H1 (cell line): ENCODE measurements around the gene NEO1. TPM values are rescaled to one million over a fixed set of nuclear protein-coding genes. Genes with fewer than 3 reads are reported as not detected.

Experiments
- CTCF ChIA-PET: fragments of 300-600 bp; sonication (Branson Sonifier 250); formaldehyde crosslinking; loops from one replicate; lab custom pipeline; 2021; ENCODE audit not compliant: partially characterized antibody; lab: Charles Lee
- POLR2A ChIA-PET: fragments of 300-600 bp; sonication (Branson Sonifier 250); formaldehyde crosslinking; loops from one replicate; lab custom pipeline; 2021; ENCODE audit warnings: inconsistent platforms; ENCODE audit not compliant: partially characterized antibody; lab: Charles Lee
- DNase-seq, 2 experiments: peaks; one replicate each; pipeline versions ENCODE4 v3.0.0 to v3.0.0-alpha.2; 2010 to 2022; ENCODE audit warnings: low spot score in 2 of 2, low read depth in 1 of 2, mixed read lengths in 1 of 2
- FAIRE-seq: peaks from 2 replicates; lab custom pipeline; 2011; peaks lifted over from hg19 to GRCh38; lab: Jason Lieb, UNC
- H2AFZ ChIP-seq: 2 replicates; pipeline ENCODE4 v1.8.1; 2012; ENCODE audit warnings: low read length, inconsistent platforms
- H2AK5ac ChIP-seq: 2 replicates; pipeline ENCODE4 v1.6.1; 2013; ENCODE audit warnings: low read depth, low read length
- H2BK120ac ChIP-seq: replicated peaks from 2 replicates; pipeline ENCODE3; 2013; ENCODE audit warnings: low read depth, low read length, inconsistent platforms
- H2BK12ac ChIP-seq: 2 replicates; pipeline ENCODE4 v1.6.1; 2013; ENCODE audit warnings: low read depth, low read length
- H2BK15ac ChIP-seq: 2 replicates; pipeline ENCODE4 v1.6.1; 2013; ENCODE audit warnings: low read length
- H2BK20ac ChIP-seq: 2 replicates; pipeline ENCODE4 v1.6.1; 2013; ENCODE audit warnings: low read length
- H2BK5ac ChIP-seq: 2 replicates; pipeline ENCODE4 v1.6.1; 2013; ENCODE audit warnings: low read depth, low read length
- H3K14ac ChIP-seq: 2 replicates; pipeline ENCODE4 v1.6.1; 2013; ENCODE audit warnings: inconsistent platforms; ENCODE audit not compliant: insufficient read length
- H3K18ac ChIP-seq: 2 replicates; pipeline ENCODE4 v1.6.1; 2013; ENCODE audit warnings: low read length; ENCODE audit errors: extremely low read depth
- H3K23ac ChIP-seq: 2 replicates; pipeline ENCODE4 v1.6.1; 2013; ENCODE audit warnings: inconsistent platforms; ENCODE audit not compliant: insufficient read length
- H3K23me2 ChIP-seq: 2 replicates; pipeline ENCODE4 v1.6.1; 2013; ENCODE audit warnings: low read depth, low read length
- H3K27ac ChIP-seq: 2 replicates; pipeline ENCODE4 v1.6.1; 2011; ENCODE audit warnings: low read depth, low read length, inconsistent platforms
- H3K27me3 ChIP-seq, 4 experiments: replicated peaks in 1 of 4; 1 replicate in 1 of 4; 2 replicates in 3 of 4; pipeline versions ENCODE4 v1.6.1 to v1.8.1; 2011 to 2013; ENCODE audit warnings: low read length in 3 of 4, mild to moderate bottlenecking in 3 of 4, inconsistent platforms in 2 of 4, mixed read lengths in 2 of 4, moderate library complexity in 1 of 4; ENCODE audit not compliant: control insufficient read depth in 3 of 4, insufficient read depth in 3 of 4; ENCODE audit errors: extremely low read depth in 1 of 4
- H3K36me3 ChIP-seq, 4 experiments: 2 replicates each; pipeline versions ENCODE4 v1.6.1 to v1.8.1; 2011 to 2013; ENCODE audit warnings: mild to moderate bottlenecking in 4 of 4, low read length in 3 of 4, moderate library complexity in 2 of 4, control low read depth in 1 of 4, inconsistent platforms in 1 of 4; ENCODE audit not compliant: insufficient read depth in 4 of 4, control insufficient read depth in 2 of 4
- H3K4ac ChIP-seq: replicated peaks from 2 replicates; pipeline ENCODE3; 2013; ENCODE audit warnings: low read length, low read depth, mixed read lengths, inconsistent platforms; ENCODE audit not compliant: insufficient read length
- H3K4me1 ChIP-seq, 4 experiments: replicated peaks in 1 of 4; 1 replicate in 1 of 4; 2 replicates in 3 of 4; pipeline versions ENCODE4 v1.6.1 to v1.8.1; 2011 to 2013; ENCODE audit warnings: low read length in 3 of 4, inconsistent platforms in 2 of 4, mixed read lengths in 1 of 4; ENCODE audit not compliant: insufficient read depth in 4 of 4, control insufficient read depth in 3 of 4
- H3K4me2 ChIP-seq, 2 experiments: 2 replicates each; pipeline versions ENCODE4 v1.6.1 to v1.8.1; 2011 to 2013; ENCODE audit warnings: low read depth in 2 of 2, low read length in 2 of 2, control low read depth in 1 of 2, inconsistent platforms in 1 of 2, mild to moderate bottlenecking in 1 of 2; ENCODE audit not compliant: insufficient read depth in 1 of 2
- H3K4me3 ChIP-seq, 4 experiments: fragments of 200-600, 300-600 bp in 1 of 4; sonication (generic), shearing (Covaris generic), sonication (Bioruptor Twin) in 1 of 4; 2 replicates each; pipeline versions ENCODE4 v1.5.1 to v1.8.1; 2011 to 2016; ENCODE audit warnings: low read length in 4 of 4, low read depth in 3 of 4, control low read depth in 2 of 4, inconsistent platforms in 2 of 4, mild to moderate bottlenecking in 2 of 4, mixed read lengths in 1 of 4, moderate library complexity in 1 of 4; ENCODE audit not compliant: insufficient read depth in 2 of 4; ENCODE audit errors: extremely low read depth in 1 of 4
- H3K56ac ChIP-seq: replicated peaks from 2 replicates; pipeline ENCODE3; 2013; ENCODE audit warnings: low read depth, mild to moderate bottlenecking, mixed read lengths, low read length, inconsistent platforms; ENCODE audit not compliant: insufficient read length
- H3K79me1 ChIP-seq: 2 replicates; pipeline ENCODE4 v1.6.1; 2013; ENCODE audit warnings: low read depth, low read length, control low read depth
- H3K79me2 ChIP-seq, 2 experiments: 2 replicates each; pipeline versions ENCODE4 v1.6.1 to v1.8.1; 2012 to 2013; ENCODE audit warnings: low read length in 2 of 2, mild to moderate bottlenecking in 2 of 2, inconsistent platforms in 1 of 2; ENCODE audit not compliant: insufficient read depth in 2 of 2, control insufficient read depth in 1 of 2
- H3K9ac ChIP-seq, 4 experiments: replicated peaks in 1 of 4; 1 replicate in 1 of 4; 2 replicates in 3 of 4; pipeline versions ENCODE4 v1.6.1 to v1.8.1; 2011 to 2013; ENCODE audit warnings: low read depth in 3 of 4, low read length in 3 of 4, control low read depth in 2 of 4, mild to moderate bottlenecking in 2 of 4, moderate library complexity in 2 of 4, inconsistent platforms in 1 of 4; ENCODE audit errors: extremely low read depth in 1 of 4
- H3K9me3 ChIP-seq, 2 experiments: 2 replicates each; pipeline versions ENCODE4 v1.6.1 to v1.8.1; 2012 to 2013; ENCODE audit warnings: mild to moderate bottlenecking in 2 of 2, moderate library complexity in 2 of 2, control low read depth in 1 of 2, inconsistent platforms in 1 of 2, low read depth in 1 of 2, low read length in 1 of 2, mixed read lengths in 1 of 2; ENCODE audit not compliant: insufficient read depth in 2 of 2
- H4K20me1 ChIP-seq, 2 experiments: replicated peaks in 1 of 2; 2 replicates each; pipeline versions ENCODE3 to v1.8.1; 2011 to 2013; ENCODE audit warnings: inconsistent platforms in 2 of 2, low read length in 2 of 2, mild to moderate bottlenecking in 1 of 2; ENCODE audit not compliant: insufficient read depth in 2 of 2, control insufficient read depth in 1 of 2
- H4K5ac ChIP-seq: 2 replicates; pipeline ENCODE4 v1.6.1; 2013; ENCODE audit warnings: low read length, low read depth, mixed read lengths, inconsistent platforms; ENCODE audit not compliant: insufficient read length
- H4K8ac ChIP-seq: 2 replicates; pipeline ENCODE4 v1.8.0; 2013; ENCODE audit warnings: mild to moderate bottlenecking, moderate library complexity, low read length, inconsistent platforms; ENCODE audit not compliant: insufficient read depth; ENCODE audit errors: extremely low read depth
- H4K91ac ChIP-seq: replicated peaks from 2 replicates; pipeline ENCODE3; 2013; ENCODE audit warnings: low read length, mixed read lengths, inconsistent platforms; ENCODE audit not compliant: insufficient read length
- CBX8 ChIP-seq: fragments of 300-800, 300-1000 bp; sonication (generic); IDR thresholded peaks from 2 replicates; pipeline ENCODE4 v1.7.1; 2016; ENCODE audit warnings: low read depth, low read length, borderline replicate concordance
- FOSL1 ChIP-seq: IDR thresholded peaks from 2 replicates; pipeline ENCODE4 v1.6.1; 2011; ENCODE audit warnings: mild to moderate bottlenecking, low read depth, low read length, moderate library complexity; ENCODE audit not compliant: insufficient read depth
- POLR2AphosphoS5 ChIP-seq: IDR thresholded peaks from 2 replicates; pipeline ENCODE4 v1.6.1; 2011; ENCODE audit warnings: low read depth, low read length
- SP4 ChIP-seq: IDR thresholded peaks from 2 replicates; pipeline ENCODE4 v1.6.1; 2012; ENCODE audit warnings: low read length, inconsistent platforms
- WGBS, 2 experiments: shearing (Covaris generic) in 1 of 2; methylation state at CpG; one replicate each; pipeline versions ENCODE4 v1.1.6 to v1.1.7; 2013 to 2015; ENCODE audit warnings: low lambda C conversion rate in 2 of 2, mixed read lengths in 2 of 2, inconsistent platforms in 1 of 2, low coverage in 1 of 2, missing lambda C conversion rate in 1 of 2; ENCODE audit not compliant: insufficient replicate concordance in 2 of 2, insufficient coverage in 1 of 2, insufficient read length in 1 of 2; ENCODE audit errors: extremely low coverage in 1 of 2, missing lambda C conversion rate in 1 of 2; 5-methylcytosine and 5-hydroxymethylcytosine counted together
- polyA plus RNA-seq, 7 experiments: library from polyadenylated mRNA; depleted of rRNA in 3 of 7; stranded (reverse) in 5 of 7; unstranded in 2 of 7; fragments of >200 nt in 5 of 7; fragments of 200-250 nt in 2 of 7; gene quantifications; 1 replicate in 5 of 7; 2 replicates in 1 of 7; 4 replicates in 1 of 7; pipeline versions ENCODE4 v1.2.1 to v1.2.3, GENCODE V29; 2011 to 2013; ENCODE audit warnings: missing spikeins in 2 of 7, mixed read lengths in 2 of 7
- total RNA-seq: library from RNA; stranded (reverse); fragmentation: NEBNext Ultra II Directional; extraction: Animal tissue kit (Norgen Biotek cat#: 25700); gene quantifications from 2 replicates; pipeline ENCODE4 v1.2.1, GENCODE V29; 2021

NEO1 gene
- total and polyA plus RNA-seq, 2 of the 8 experiments (the other 6 are each of a cell fraction or from before 2014, with no cell fraction given) = 36.0 to 51.0 TPM

DNA sequence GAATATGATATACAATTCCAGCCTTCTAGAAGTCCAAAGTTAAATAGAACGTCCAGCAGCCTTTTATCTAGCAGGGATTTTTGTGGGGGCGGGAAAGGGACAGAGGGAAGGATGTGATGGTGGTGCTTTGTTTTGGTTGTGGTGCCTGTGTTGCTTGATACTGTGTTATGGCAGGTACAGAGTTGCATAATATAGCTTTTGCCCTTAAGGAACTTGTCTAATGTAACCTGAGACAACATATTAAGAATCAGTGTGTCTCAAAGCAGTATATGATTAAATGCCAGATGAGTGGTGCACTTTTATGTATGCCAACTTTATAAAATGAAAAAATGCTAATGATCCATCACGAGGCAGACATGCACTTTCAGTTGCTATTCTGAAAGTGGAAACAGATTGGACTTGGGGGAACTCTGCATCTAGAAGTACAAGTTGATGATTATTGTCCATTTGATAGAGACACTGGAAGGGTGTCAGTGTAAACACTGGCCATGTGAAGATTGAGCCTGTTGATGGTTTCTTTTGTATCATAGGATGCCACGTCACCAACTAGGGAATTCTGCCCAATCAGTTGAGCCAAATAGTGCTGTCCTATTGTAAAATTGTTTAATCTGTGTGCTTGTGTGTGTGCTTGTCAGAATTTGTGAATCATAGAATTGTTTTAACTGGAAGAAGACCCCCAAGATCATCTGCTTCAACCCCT, 23.0 kb downstream of the NEO1 start:
- H3K36me3 ChIP-seq = no peaks in the 10 kb centered on the region
- TF ChIP-seq POLR2AphosphoS5 (no peak), FOSL1 (no peak), SP4 (no peak), CBX8 (no peak)

More for the DNA sequence above, 23.0 kb downstream of the NEO1 start:
- H2BK120ac ChIP-seq = no peak overlapping the region
- H3K14ac ChIP-seq = no peak overlapping the region
- no peak overlapping the region for H2BK20ac ChIP-seq
- ChIA-PET CTCF (no interaction called here), POLR2A (no interaction called here)
- H3K23me2 ChIP-seq = no peaks in the 10 kb centered on the region; the same call in 1 of the 2 replicates
- H3K27me3 ChIP-seq = no peaks in the 10 kb centered on the region
- H3K79me1 ChIP-seq = peaks cover 4% of the 10 kb centered on the region; the same call in 1 of the 2 replicates
- FAIRE-seq (no peak), DNase-seq (no peak)
- no peak overlapping the region for H3K4me3 ChIP-seq
- H4K8ac ChIP-seq = no peak overlapping the region
- peaks cover 0 to 5% (median 0%) of the 10 kb centered on the region in 4 experiments; a peak in 2 of 7 replicates for H3K4me1 ChIP-seq
- no peak overlapping the region for H2BK15ac ChIP-seq
- no peak overlapping the region for H2BK5ac ChIP-seq
- H3K23ac ChIP-seq = no peak overlapping the region
- no peaks in the 10 kb centered on the region for H3K9me3 ChIP-seq
- H3K18ac ChIP-seq = no peak overlapping the region
- H2AK5ac ChIP-seq = no peak overlapping the region
- WGBS, 2 experiments = 92% methylated on average over 4 of the region's 4 CpGs; no CpG with 5 or more reads in 1 of the 2 experiments
- H3K27ac ChIP-seq = no peak overlapping the region
- H4K5ac ChIP-seq = no peak overlapping the region
- no peak overlapping the region for H2BK12ac ChIP-seq
- peaks cover 0 to 89% of the 10 kb centered on the region in 2 experiments; a peak in 3 of 4 replicates for H3K79me2 ChIP-seq
- no peak overlapping the region for H3K4me2 ChIP-seq
- no peak overlapping the region for H2AFZ ChIP-seq
- H3K4ac ChIP-seq = no peak overlapping the region
- peak overlapping the region in 1 of 4 experiments; percentile 34; a peak in 1 of 7 replicates for H3K9ac ChIP-seq
- peaks cover 1 to 7% of the 10 kb centered on the region in 2 experiments for H4K20me1 ChIP-seq
- no peak overlapping the region for H3K56ac ChIP-seq
- no peak overlapping the region for H4K91ac ChIP-seq
